OCI-LY1 (cell line): ENCODE data around the gene KIF19.

ENCODE experiments used
- H2AFZ ChIP-seq: fragments of 200-600 bp; sonication (generic), shearing (Covaris generic); 2 replicates; pipeline ENCODE4 v1.6.0; 2014; ENCODE audit warnings: antibody characterized with exemption, mild to moderate bottlenecking, low read length
- H3F3A ChIP-seq: fragments of 200-600 bp; sonication (generic), shearing (Covaris generic); 2 replicates; pipeline ENCODE4 v1.6.0; 2014; ENCODE audit warnings: mild to moderate bottlenecking, antibody characterized with exemption, low read length, moderate library complexity; ENCODE audit not compliant: insufficient read depth
- H3K27ac ChIP-seq: fragments of 200-600 bp; sonication (generic); 2 replicates; pipeline ENCODE4 v1.5.1; 2014; ENCODE audit warnings: low read length, mixed run types, mild to moderate bottlenecking, low read depth; ENCODE audit not compliant: poor library complexity, severe bottlenecking
- H3K27me3 ChIP-seq: fragments of 200-600 bp; sonication (generic); 2 replicates; pipeline ENCODE4 v1.6.0; 2014; ENCODE audit warnings: antibody characterized with exemption, mild to moderate bottlenecking, low read length, moderate library complexity; ENCODE audit not compliant: insufficient read depth
- H3K36me3 ChIP-seq: fragments of 200-600 bp; sonication (generic); 2 replicates; pipeline ENCODE4 v1.6.1; 2014; ENCODE audit warnings: mild to moderate bottlenecking, antibody characterized with exemption, low read length, moderate library complexity, mixed read lengths; ENCODE audit not compliant: insufficient read depth
- H3K4me1 ChIP-seq: fragments of 200-600 bp; sonication (generic); 2 replicates; pipeline ENCODE4 v1.5.1; 2014; ENCODE audit warnings: mild to moderate bottlenecking, low read length, moderate library complexity; ENCODE audit not compliant: insufficient read depth, severe bottlenecking
- H3K4me2 ChIP-seq: fragments of 200-600 bp; sonication (generic), shearing (Covaris generic); 2 replicates; pipeline ENCODE4 v1.6.1; 2014; ENCODE audit warnings: low read length
- H3K4me3 ChIP-seq: fragments of 200-600 bp; sonication (generic); 2 replicates; pipeline ENCODE4 v1.5.1; 2014; ENCODE audit warnings: low read length, low read depth, mild to moderate bottlenecking, mixed read lengths; ENCODE audit not compliant: poor library complexity, severe bottlenecking
- H3K79me2 ChIP-seq: fragments of 200-600 bp; shearing (Covaris generic); 2 replicates; pipeline ENCODE4 v1.6.1; 2016; ENCODE audit warnings: mixed run types, low read length, mixed read lengths; ENCODE audit not compliant: insufficient read depth
- H3K9ac ChIP-seq: fragments of 200-600 bp; sonication (generic), shearing (Covaris generic); 2 replicates; pipeline ENCODE4 v1.6.1; 2014; ENCODE audit warnings: mild to moderate bottlenecking, low read length, mixed read lengths
- H3K9me2 ChIP-seq: fragments of 200-600 bp; sonication (generic), shearing (Covaris generic); 2 replicates; pipeline ENCODE4 v1.6.1; 2014; ENCODE audit warnings: low read depth, mild to moderate bottlenecking, low read length, mixed read lengths
- H3K9me3 ChIP-seq: fragments of 200-600 bp; shearing (Covaris generic); 2 replicates; pipeline ENCODE4 v1.6.1; 2014; ENCODE audit warnings: low read length, mixed read lengths
- H4K20me1 ChIP-seq: fragments of 200-600 bp; sonication (generic), shearing (Covaris generic); 2 replicates; pipeline ENCODE4 v1.6.0; 2016; ENCODE audit warnings: mild to moderate bottlenecking, low read length; ENCODE audit not compliant: insufficient read depth
- EZH2 ChIP-seq: fragments of 200-600 bp; sonication (generic), shearing (Covaris generic); IDR thresholded peaks from 2 replicates; pipeline ENCODE4 v1.8.0; 2017; ENCODE audit warnings: borderline replicate concordance, mixed run types, mild to moderate bottlenecking, antibody characterized with exemption, low read length, moderate library complexity, mixed read lengths
- TF ChIP-seq, protein P1 (sequence below): fragments of 200-600 bp; sonication (generic), shearing (Covaris generic); IDR thresholded peaks from 2 replicates; pipeline ENCODE4 v1.5.1; 2017; ENCODE audit warnings: mild to moderate bottlenecking, antibody characterized with exemption, low read length, moderate library complexity, mixed read lengths

The KIF19 gene

GRCh38 chr17:74372426-74372825 is 46.4 kb downstream of the KIF19 start:
- H3K36me3 ChIP-seq, result no peaks in the 10 kb centered on the region
- no peak overlapping the region for H3K27ac ChIP-seq
- no peaks in the 10 kb centered on the region for H3K4me1 ChIP-seq
- no peaks in the 10 kb centered on the region for H3K79me2 ChIP-seq
- no peak overlapping the region for H3K9ac ChIP-seq
- no peaks in the 10 kb centered on the region for H3K9me3 ChIP-seq
- no peaks in the 10 kb centered on the region for H4K20me1 ChIP-seq
- H3F3A ChIP-seq, result no peaks in the 10 kb centered on the region
- no peak overlapping the region for H2AFZ ChIP-seq
- no peak overlapping the region for H3K4me3 ChIP-seq
- H3K9me2 ChIP-seq, result no peaks in the 10 kb centered on the region
- H3K27me3 ChIP-seq, result no peaks in the 10 kb centered on the region
- H3K4me2 ChIP-seq, result no peak overlapping the region
- TF ChIP-seq EZH2, result no peak
- TF ChIP-seq, protein P1, sequence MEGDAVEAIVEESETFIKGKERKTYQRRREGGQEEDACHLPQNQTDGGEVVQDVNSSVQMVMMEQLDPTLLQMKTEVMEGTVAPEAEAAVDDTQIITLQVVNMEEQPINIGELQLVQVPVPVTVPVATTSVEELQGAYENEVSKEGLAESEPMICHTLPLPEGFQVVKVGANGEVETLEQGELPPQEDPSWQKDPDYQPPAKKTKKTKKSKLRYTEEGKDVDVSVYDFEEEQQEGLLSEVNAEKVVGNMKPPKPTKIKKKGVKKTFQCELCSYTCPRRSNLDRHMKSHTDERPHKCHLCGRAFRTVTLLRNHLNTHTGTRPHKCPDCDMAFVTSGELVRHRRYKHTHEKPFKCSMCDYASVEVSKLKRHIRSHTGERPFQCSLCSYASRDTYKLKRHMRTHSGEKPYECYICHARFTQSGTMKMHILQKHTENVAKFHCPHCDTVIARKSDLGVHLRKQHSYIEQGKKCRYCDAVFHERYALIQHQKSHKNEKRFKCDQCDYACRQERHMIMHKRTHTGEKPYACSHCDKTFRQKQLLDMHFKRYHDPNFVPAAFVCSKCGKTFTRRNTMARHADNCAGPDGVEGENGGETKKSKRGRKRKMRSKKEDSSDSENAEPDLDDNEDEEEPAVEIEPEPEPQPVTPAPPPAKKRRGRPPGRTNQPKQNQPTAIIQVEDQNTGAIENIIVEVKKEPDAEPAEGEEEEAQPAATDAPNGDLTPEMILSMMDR, result no peak

- no peaks in the 10 kb centered on the region for H3K27me3 ChIP-seq
These were observed 48.0 kb downstream of the KIF19 start for GRCh38 chr17:74373838-74374606.

GRCh38 chr17:74374858-74375257 is 48.8 kb downstream of the KIF19 start:
- Histone ChIP-seq H3K9ac (no peak overlapping the region), H3K4me1 (no peaks in the 10 kb centered on the region), H3K27ac (no peak overlapping the region), H3F3A (no peaks in the 10 kb centered on the region), H2AFZ (no peak overlapping the region), H3K4me3 (no peak overlapping the region), H4K20me1 (no peaks in the 10 kb centered on the region), H3K79me2 (no peaks in the 10 kb centered on the region), H3K9me3 (no peaks in the 10 kb centered on the region), H3K36me3 (no peaks in the 10 kb centered on the region), H3K4me2 (no peak overlapping the region), H3K9me2 (no peaks in the 10 kb centered on the region), H3K27me3 (no peaks in the 10 kb centered on the region)
- TF ChIP-seq, protein P1, result no peak
- no peak for TF ChIP-seq EZH2

More at GRCh38 chr17:74373838-74374606, 48.0 kb downstream of the KIF19 start:
- H3K9me2 ChIP-seq, result no peaks in the 10 kb centered on the region
- H3K36me3 ChIP-seq, result no peaks in the 10 kb centered on the region
- no peak overlapping the region for H3K4me3 ChIP-seq
- H3K4me2 ChIP-seq, result no peak overlapping the region
- H3K9ac ChIP-seq, result no peak overlapping the region
- no peaks in the 10 kb centered on the region for H3K79me2 ChIP-seq
- H3K27ac ChIP-seq, result no peak overlapping the region
- H4K20me1 ChIP-seq, result no peaks in the 10 kb centered on the region
- TF ChIP-seq, protein P1, result no peak
- TF ChIP-seq EZH2, result no peak
- H2AFZ ChIP-seq, result no peak overlapping the region
- no peaks in the 10 kb centered on the region for H3K4me1 ChIP-seq
- no peaks in the 10 kb centered on the region for H3F3A ChIP-seq
- no peaks in the 10 kb centered on the region for H3K9me3 ChIP-seq
